ENCODE measurements around the gene HOXB8.

Gene HOXB8

GRCh38 chr17:48610282-48611211 lies 4.5 kb downstream of the HOXB8 start, which contains the start of gene HOXB7:
TSS of gene HOXB7 (minus strand) at chr17:48611017. CDS start at chr17:48610918, 99 bp downstream.
- FAIRE-seq, result no peak

GRCh38 chr17:48609759-48610281 lies 5.3 kb downstream of the HOXB8 start:
- FAIRE-seq, result no peak

- FAIRE-seq, result no peak
These were observed 6.1 kb downstream of the HOXB8 start for GRCh38 chr17:48609033-48609432.

- FAIRE-seq, result no peak
These were observed 6.6 kb downstream of the HOXB8 start for GRCh38 chr17:48608494-48608834.

GRCh38 chr17:48606892-48607614 lies 8.0 kb downstream of the HOXB8 start:
- no peak for FAIRE-seq

GRCh38 chr17:48605991-48606891 lies 8.9 kb downstream of the HOXB8 start:
- no peak for FAIRE-seq

- no peak for FAIRE-seq
These were observed 9.6 kb downstream of the HOXB8 start for GRCh38 chr17:48605409-48605919.

GRCh38 chr17:48604770-48605329 lies 10.2 kb downstream of the HOXB8 start, which contains the start of gene HOXB6:
TSS of gene HOXB6 (minus strand) at chr17:48604986. CDS start at chr17:48598150, 6,836 bp downstream.
- FAIRE-seq, result no peak

- no peak for FAIRE-seq
These were observed 10.9 kb downstream of the HOXB8 start for GRCh38 chr17:48603959-48604769.

GRCh38 chr17:48601539-48602425 lies 13.3 kb downstream of the HOXB8 start:
- no peak for FAIRE-seq

GRCh38 chr17:48601207-48601538 lies 13.9 kb downstream of the HOXB8 start:
- no peak for FAIRE-seq

GRCh38 chr17:48600244-48601098 lies 14.6 kb downstream of the HOXB8 start:
- no peak for FAIRE-seq

- FAIRE-seq, result no peak
These were observed 15.7 kb downstream of the HOXB8 start for GRCh38 chr17:48599354-48599753.

GRCh38 chr17:48598736-48599135 lies 16.4 kb downstream of the HOXB8 start:
- no peak for FAIRE-seq

- FAIRE-seq, result no peak
These were observed 17.1 kb downstream of the HOXB8 start for GRCh38 chr17:48597778-48598631.

- no peak for FAIRE-seq
These were observed 17.6 kb downstream of the HOXB8 start for GRCh38 chr17:48597528-48597777.

- FAIRE-seq, result no peak
These were observed 18.2 kb downstream of the HOXB8 start for GRCh38 chr17:48596735-48597527.
